K562 (cell line): Measurements from ENCODE around the gene FKBP11. TPM values are rescaled to one million over a fixed set of nuclear protein-coding genes. Genes with fewer than 3 reads are reported as not detected.

ENCODE experiments used
- ATAC-seq: fragments of 200-7000 bp; cut with Tn5 transposase; 3 replicates; pipeline ENCODE4 v1.9.1; 2020; ENCODE audit warnings: moderate library complexity
- BruUV-seq: library from RNA; stranded (reverse); fragments of 400-500 nt; replicated peaks from 2 replicates; lab custom pipeline; 2021; lab: Mats Ljungman, UMichigan
- CTCF ChIA-PET: fragments of 300-600 bp; formaldehyde crosslinking; extraction: SDS; loops from one replicate; lab custom pipeline; 2021; ENCODE audit warnings: low intra/inter-chr PET ratio; lab: Yijun Ruan, JAX
- POLR2A ChIA-PET: fragments of 300-600, 350-650 bp; sonication (Branson Sonifier 250); formaldehyde crosslinking; extraction: SDS; loops from one replicate; lab custom pipeline; 2021; ENCODE audit warnings: antibody characterized with exemption, inconsistent platforms; lab: Yijun Ruan, JAX
- DNase-seq, 4 experiments: peaks; one replicate each; pipeline versions ENCODE4 v3.0.0 to v3.0.0-alpha.2; 2011 to 2018; ENCODE audit warnings: low spot score in 3 of 4, mixed read lengths in 3 of 4; ENCODE audit errors: extremely low read depth in 1 of 4
- FAIRE-seq: peaks from 2 replicates; lab custom pipeline; 2011; peaks lifted over from hg19 to GRCh38; lab: Jason Lieb, UNC
- H2AFZ ChIP-seq: 2 replicates; pipeline ENCODE4 v1.6.0; 2011; ENCODE audit warnings: low read depth, low read length, control low read depth, inconsistent platforms
- H3K27ac ChIP-seq: fragments of 200-600 bp; 3 replicates; pipeline ENCODE4 v1.8.0; 2011; ENCODE audit warnings: low read depth, mild to moderate bottlenecking, control low read depth, inconsistent platforms, low read length, moderate library complexity, mixed read lengths; ENCODE audit errors: extremely low read depth
- H3K27me3 ChIP-seq, 2 experiments: fragments of 300-600 bp in 1 of 2; 2 replicates in 1 of 2; 3 replicates in 1 of 2; pipeline versions ENCODE4 v1.6.0 to v1.8.0; 2011; ENCODE audit warnings: inconsistent platforms in 2 of 2, low read length in 2 of 2, mild to moderate bottlenecking in 1 of 2, mixed read lengths in 1 of 2, moderate library complexity in 1 of 2; ENCODE audit not compliant: control insufficient read depth in 2 of 2, insufficient read depth in 2 of 2
- H3K36me3 ChIP-seq: fragments of 300-600 bp; 3 replicates; pipeline ENCODE4 v1.8.0; 2011; ENCODE audit warnings: mild to moderate bottlenecking, low read length, inconsistent platforms; ENCODE audit not compliant: control insufficient read depth, insufficient read depth
- H3K4me1 ChIP-seq, 2 experiments: fragments of 200-600 bp in 1 of 2; replicated peaks in 1 of 2; 2 replicates in 1 of 2; 3 replicates in 1 of 2; pipeline versions ENCODE4 v1.5.1 to v1.8.0; 2011; ENCODE audit warnings: inconsistent platforms in 2 of 2, low read length in 2 of 2, mild to moderate bottlenecking in 1 of 2, mixed read lengths in 1 of 2, moderate library complexity in 1 of 2; ENCODE audit not compliant: control insufficient read depth in 2 of 2, insufficient read depth in 2 of 2
- H3K4me2 ChIP-seq: 2 replicates; pipeline ENCODE4 v1.6.1; 2011; ENCODE audit warnings: low read length, control low read depth, inconsistent platforms, mixed read lengths; ENCODE audit not compliant: insufficient read depth
- H3K4me3 ChIP-seq: fragments of 200-600 bp; sonication (generic), shearing (Covaris generic); 2 replicates; pipeline ENCODE4 v1.5.1; 2016; ENCODE audit warnings: control low read depth, inconsistent platforms
- H3K79me2 ChIP-seq: fragments of 200-600 bp; 3 replicates; pipeline ENCODE4 v1.8.0; 2011; ENCODE audit warnings: low read length, inconsistent platforms; ENCODE audit not compliant: control insufficient read depth, insufficient read depth
- H3K9ac ChIP-seq, 2 experiments: 2 replicates each; pipeline versions ENCODE4 v1.6.0 to v1.6.1; 2011; ENCODE audit warnings: low read depth in 2 of 2, low read length in 2 of 2, control low read depth in 1 of 2, inconsistent platforms in 1 of 2, mild to moderate bottlenecking in 1 of 2, mixed read lengths in 1 of 2; ENCODE audit not compliant: insufficient read depth in 1 of 2
- H3K9me1 ChIP-seq: one replicate; pipeline ENCODE4 v1.6.0; 2011; ENCODE audit warnings: inconsistent platforms, mild to moderate bottlenecking, low read length, moderate library complexity; ENCODE audit not compliant: control insufficient read depth, insufficient read depth
- H3K9me3 ChIP-seq: replicated peaks from 2 replicates; pipeline ENCODE4 v1.5.1; 2011; ENCODE audit warnings: low read depth, low read length, inconsistent platforms; ENCODE audit not compliant: control insufficient read depth, insufficient read depth
- H4K20me1 ChIP-seq: replicated peaks from 2 replicates; pipeline ENCODE4 v1.6.1; 2011; ENCODE audit warnings: low read length, inconsistent platforms, mixed read lengths; ENCODE audit not compliant: control insufficient read depth, insufficient read depth
- CEBPB ChIP-seq: fragments of 450-650 bp; IDR thresholded peaks from 2 replicates; pipeline ENCODE4 v1.6.1; 2016; ENCODE audit warnings: missing genetic modification characterization, missing compliant biosample characterization
- FOXK1 ChIP-seq: sonication (generic); formaldehyde crosslinking; IDR thresholded peaks from 2 replicates; pipeline ENCODE4 v1.8.0; 2022; ENCODE audit warnings: missing genetic modification reagents, mild to moderate bottlenecking, borderline replicate concordance
- SLC30A9 ChIP-seq: fragments of 250-450 bp; sonication (Bioruptor Pico); IDR thresholded peaks from 2 replicates; pipeline ENCODE4 v1.8.0; 2022; ENCODE audit warnings: mild to moderate bottlenecking, moderate library complexity
- XRCC5 ChIP-seq: fragments of 200-400 bp; formaldehyde crosslinking; IDR thresholded peaks from 2 replicates; pipeline ENCODE4 v1.6.1; 2017; ENCODE audit warnings: low read depth, mild to moderate bottlenecking, low read length
- WGBS: fragments of 100-300 bp; shearing (Covaris generic); methylation state at CpG from one replicate; pipeline ENCODE4 v1.1.6; 2016; ENCODE audit warnings: low coverage, mixed read lengths; ENCODE audit not compliant: insufficient coverage; ENCODE audit errors: missing lambda C conversion rate; 5-methylcytosine and 5-hydroxymethylcytosine counted together
- in situ Hi-C: fragments of 300-500 bp; cut with MboI; formaldehyde crosslinking; loops from 4 replicates; pipeline ENCODE4 v1.15.0; 2018; ENCODE audit warnings: inconsistent platforms, mixed read lengths
- intact Hi-C: fragments of 100-400 bp; cut with micrococcal nuclease; formaldehyde crosslinking; loops from 2 replicates; pipeline ENCODE4 v1.14.2; 2022
- polyA plus RNA-seq, 8 experiments: library from polyadenylated mRNA; depleted of rRNA in 4 of 8; stranded (reverse) in 5 of 8; unstranded in 3 of 8; fragments of >200 nt; fragmentation: Nextera tagmentation in 2 of 8; fragmentation: Illumina TruSeq in 1 of 8; extraction: Ambion mirVana in 2 of 8; extraction: Trizol in 1 of 8; gene quantifications; 2 replicates each; pipeline versions ENCODE4 v1.2.1 to v1.2.3, GENCODE V29; 2011 to 2014; ENCODE audit warnings: inconsistent platforms in 1 of 8, missing spikeins in 1 of 8
- total RNA-seq, 7 experiments: library from RNA; depleted of rRNA in 6 of 7; stranded (reverse); fragments of >200 nt in 6 of 7; fragmentation: Illumina TruSeq in 2 of 7; extraction: Trizol in 2 of 7; gene quantifications; 2 replicates each; pipeline versions ENCODE4 v1.2.1 to v1.2.3, GENCODE V29; 2011 to 2021; ENCODE audit warnings: low replicate concordance in 1 of 7

The FKBP11 gene
- total and polyA plus RNA-seq, 9 of the 15 experiments (the other 6 are each of a cell fraction or from before 2014, with no cell fraction given) = 1.6 to 8.2 (median 5.8) TPM

GRCh38 chr12:48973531-48973930, 48.2 kb upstream of the FKBP11 start:
- ChIA-PET CTCF (interaction anchor here (1.4 kb wide), 1 partner anchor 22 kb away, joined by 4 read pairs; no protein-coding TSS in a partner anchor), POLR2A (interaction anchor here (0.6 to 1.2 kb wide), 4 partner anchors 11 to 47 kb away, joined by 3 read pairs; no protein-coding TSS in a partner anchor)
- H4K20me1 ChIP-seq = no peaks in the 10 kb centered on the region; the same call in 1 of the 2 replicates
- H2AFZ ChIP-seq = 0 out of 2 replicates have a peak overlapping the region, but pooled peaks have one; percentile 14
- no peak overlapping the region for H3K27ac ChIP-seq
- H3K4me3 ChIP-seq = no peak overlapping the region
- peaks cover 14 to 56% of the 10 kb centered on the region in 2 experiments; a peak in 4 of 5 replicates for H3K4me1 ChIP-seq
- H3K36me3 ChIP-seq = no peaks in the 10 kb centered on the region
- no peak for TF ChIP-seq FOXK1 (CRISPR knock-in tag)
- 0 out of 2 replicates have a peak, but pooled peaks have one; percentile 29 for TF ChIP-seq CEBPB (tag)
- TF ChIP-seq SLC30A9 (CRISPR knock-in tag) = no peak
- no peak for TF ChIP-seq XRCC5
- TF ChIP-seq, all 486 proteins: peak for 1
- DNase-seq (peak in 2 of 4 experiments; percentile 44 to 51), FAIRE-seq (no peak), ATAC-seq (no peak)
- Histone ChIP-seq H3K27me3 (peaks cover 4 to 9% of the 10 kb centered on the region in 2 experiments; a peak in 4 of 5 replicates), H3K9ac (peak overlapping the region in 1 of 2 experiments; percentile 23; a peak in 1 of 4 replicates), H3K4me2 (no peak overlapping the region), H3K9me3 (no peaks in the 10 kb centered on the region), H3K79me2 (no peaks in the 10 kb centered on the region), H3K9me1 (no peaks in the 10 kb centered on the region)
- whole genome bisulfite sequencing = 17% methylated on average over 12 of the region's 12 CpGs
- intact Hi-C loops (loop anchor here (10.0 kb wide), 1 partner anchor 371 kb away; the partner anchor contains the start of gene DNAJC22), in situ Hi-C loops (no loop called here)
- BruUV-seq = no TSS peak
